Right ventricle myocardium inferior (tissue), 1 donor: ENCODE data around the gene FGF23. TPM values are rescaled to one million over a fixed set of nuclear protein-coding genes. Genes with fewer than 3 reads are reported as not detected.
"Not testable (repeated sequence)": the region's sequence is repeated elsewhere in the genome, so short reads cannot be mapped to it uniquely, and the experiment has no call there.

Source experiments
- ATAC-seq: fragments of 200-7000 bp; cut with Tn5 transposase; one replicate; pipeline ENCODE4 v1.9.1; 2020; ENCODE audit warnings: mild to moderate bottlenecking, moderate library complexity
- DNase-seq: peaks from one replicate; pipeline ENCODE4 v3.0.0; 2021; ENCODE audit errors: missing footprints
- intact Hi-C: fragments of 100-400 bp; cut with DNase I; formaldehyde crosslinking; loops from one replicate; pipeline ENCODE4 v1.11.0; 2022
- long read RNA-seq: library from polyadenylated mRNA; unstranded; transcript quantifications from one replicate; pipeline ENCODE4 v2.0.0, GENCODE V29; 2021
- total RNA-seq: library from RNA; stranded (reverse); fragmentation: NEBNext Ultra II Directional; extraction: Animal tissue kit (Norgen Biotek cat#: 25700); gene quantifications from one replicate; pipeline ENCODE4 v1.2.1, GENCODE V29; 2021
- donor health status: DM: no; HTN: yes; CAD: no; lungs with severe emphysema.

Gene FGF23
- total RNA-seq, result not detected
- long read RNA-seq, result 0 reads

GRCh38 chr12:4379405-4379804, at the start of gene FGF23:
Gene FGF23, minus strand, starts transcription at chr12:4379712. Its CDS starts 130 bp downstream, at chr12:4379582.
- peak; percentile 44 for ATAC-seq
- DNase-seq, result no peak
- intact Hi-C loops, result no loop called here

GRCh38 chr12:4424422-4424821, 44.9 kb upstream of the FGF23 start:
- intact Hi-C loops, result loop anchor here (5.0 kb wide), 1 partner anchor 103 kb away; no protein-coding TSS in a partner anchor
- DNase-seq (no peak), ATAC-seq (no peak)

GRCh38 chr12:4423528-4424195, 44.1 kb upstream of the FGF23 start:
- intact Hi-C loops, result loop anchor here (5.0 kb wide), 1 partner anchor 104 kb away; no protein-coding TSS in a partner anchor
- no peak for ATAC-seq
- DNase-seq, result peak; percentile 72

GRCh38 chr12:4422985-4423384, 43.5 kb upstream of the FGF23 start:
- DNase-seq (no peak), ATAC-seq (no peak)
- intact Hi-C loops, result loop anchor here (5.0 kb wide), 1 partner anchor 104 kb away; no protein-coding TSS in a partner anchor

GRCh38 chr12:4421590-4422031, 42.1 kb upstream of the FGF23 start:
- intact Hi-C loops, result loop anchor here (5.0 kb wide), 1 partner anchor 106 kb away; no protein-coding TSS in a partner anchor
- no peak for DNase-seq
- no peak for ATAC-seq

- no peak for DNase-seq
- no peak for ATAC-seq
- intact Hi-C loops, result loop anchor here (5.0 kb wide), 1 partner anchor 107 kb away; no protein-coding TSS in a partner anchor
Measured at GRCh38 chr12:4420138-4420670, 40.7 kb upstream of the FGF23 start.

- ATAC-seq, result no peak
- DNase-seq, result no peak
- intact Hi-C loops, result no loop called here
Measured at GRCh38 chr12:4418913-4419312, 39.4 kb upstream of the FGF23 start.

GRCh38 chr12:4417936-4418335, 38.4 kb upstream of the FGF23 start:
- ATAC-seq, result no peak
- DNase-seq, result no peak
- intact Hi-C loops, result no loop called here

GRCh38 chr12:4417455-4417854, 37.9 kb upstream of the FGF23 start:
- intact Hi-C loops, result no loop called here
- ATAC-seq, result no peak
- DNase-seq, result no peak

- ATAC-seq (no peak), DNase-seq (no peak)
- intact Hi-C loops, result no loop called here
Measured at GRCh38 chr12:4416276-4416675, 36.8 kb upstream of the FGF23 start.

- no peak for ATAC-seq
- no peak for DNase-seq
- intact Hi-C loops, result no loop called here
Measured at GRCh38 chr12:4412465-4412864, 33.0 kb upstream of the FGF23 start.

GRCh38 chr12:4412056-4412455, 32.5 kb upstream of the FGF23 start:
- ATAC-seq, result no peak
- no peak for DNase-seq
- intact Hi-C loops, result no loop called here

- intact Hi-C loops, result no loop called here
- no peak for DNase-seq
- ATAC-seq, result no peak
Measured at GRCh38 chr12:4407136-4407535, 27.6 kb upstream of the FGF23 start.

- intact Hi-C loops, DNase-seq, ATAC-seq: not testable (repeated sequence)
Measured at GRCh38 chr12:4404877-4405637, 25.5 kb upstream of the FGF23 start.

GRCh38 chr12:4402996-4403395, 23.5 kb upstream of the FGF23 start:
- DNase-seq (no peak), ATAC-seq (no peak)
- intact Hi-C loops, result no loop called here

- DNase-seq (no peak), ATAC-seq (no peak)
- intact Hi-C loops, result no loop called here
Measured at GRCh38 chr12:4401117-4401516, 21.6 kb upstream of the FGF23 start.

- ATAC-seq (no peak), DNase-seq (no peak)
- intact Hi-C loops, result no loop called here
Measured at GRCh38 chr12:4395818-4396217, 16.3 kb upstream of the FGF23 start.

- intact Hi-C loops, result no loop called here
- ATAC-seq, result no peak
- no peak for DNase-seq
Measured at GRCh38 chr12:4393211-4393610, 13.7 kb upstream of the FGF23 start.

GRCh38 chr12:4392223-4392742, 12.8 kb upstream of the FGF23 start:
- no peak for DNase-seq
- intact Hi-C loops, result no loop called here
- peak; percentile 26 for ATAC-seq
